ENCODE data around the gene SLCO2B1.

The SLCO2B1 gene

DNA sequence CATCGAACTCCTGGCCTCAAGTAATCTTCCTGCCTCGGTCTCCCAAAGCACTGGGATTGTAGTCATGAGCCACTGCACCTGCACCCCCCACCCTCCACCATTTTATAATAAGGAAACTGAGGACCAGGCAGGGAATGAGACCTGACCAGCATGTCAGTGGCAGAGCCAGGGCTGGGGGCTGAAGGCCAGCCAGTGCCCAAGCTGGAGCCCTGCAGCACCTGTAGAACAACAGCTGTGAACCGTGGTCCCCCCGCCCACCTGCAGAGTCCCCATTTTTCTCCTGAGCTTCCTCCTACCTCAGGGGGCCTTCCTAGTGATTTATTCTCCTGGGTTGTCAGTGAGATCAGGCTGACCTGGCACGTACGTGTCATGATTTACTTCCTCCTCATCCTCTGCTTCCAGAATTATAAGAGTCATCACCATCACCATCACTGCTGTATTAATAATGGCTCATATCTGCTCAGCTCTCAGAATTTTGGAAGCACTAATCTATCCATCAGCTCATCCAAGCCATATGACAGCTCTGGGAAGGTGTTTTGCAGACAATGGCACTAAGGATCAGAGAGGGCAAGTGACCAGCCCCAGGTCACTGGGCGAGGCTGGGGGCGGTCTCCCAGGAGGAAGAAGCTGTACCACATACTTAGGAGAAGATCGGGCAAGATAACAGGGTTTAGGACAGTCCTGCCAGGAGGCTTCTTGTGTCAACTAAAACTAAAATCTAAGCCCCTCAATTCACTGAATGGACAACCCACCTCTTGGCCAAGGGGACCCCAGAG, 5.5 kb upstream of the SLCO2B1 start:
- H3K4me1 ChIP-seq = no peaks in the 10 kb centered on the region

DNA sequence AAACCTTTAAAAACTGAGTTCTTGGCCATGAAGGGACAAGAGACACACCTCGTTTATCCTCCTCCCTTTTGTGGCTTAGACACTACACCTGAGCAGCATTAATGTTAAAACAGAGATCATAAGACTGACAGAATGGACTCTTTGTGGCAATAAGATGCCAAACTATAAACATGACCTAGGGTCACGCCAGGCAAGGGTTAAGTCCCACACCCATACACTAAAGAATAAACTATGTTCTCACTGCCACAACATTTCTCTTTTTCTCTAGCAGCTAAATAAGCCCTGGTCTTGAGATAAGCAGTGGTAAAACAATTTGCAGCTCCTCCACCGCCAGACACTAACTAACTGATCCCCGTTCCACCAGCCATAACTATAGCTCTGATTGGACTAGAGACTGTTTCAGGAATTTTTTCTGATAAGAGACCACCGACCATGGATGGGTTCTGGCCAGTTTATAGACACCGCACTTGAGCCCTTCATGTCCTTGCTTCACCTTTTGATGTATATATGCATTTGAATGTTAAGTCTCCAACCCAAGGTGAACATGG, 4.9 kb upstream of the SLCO2B1 start:
- no peaks in the 10 kb centered on the region for H3K27me3 ChIP-seq (ENCODE audit: control insufficient read depth, insufficient read depth, low read length)
- H3K4me2 ChIP-seq (ENCODE audit: low read length) = no peak overlapping the region
- no peak overlapping the region for H3K4me3 ChIP-seq (ENCODE audit: low read depth, low read length)
- no peaks in the 10 kb centered on the region for H3K9me3 ChIP-seq (ENCODE audit: control insufficient read depth, low read length)
- H3K27ac ChIP-seq = no peak overlapping the region
- TF ChIP-seq, protein P1, sequence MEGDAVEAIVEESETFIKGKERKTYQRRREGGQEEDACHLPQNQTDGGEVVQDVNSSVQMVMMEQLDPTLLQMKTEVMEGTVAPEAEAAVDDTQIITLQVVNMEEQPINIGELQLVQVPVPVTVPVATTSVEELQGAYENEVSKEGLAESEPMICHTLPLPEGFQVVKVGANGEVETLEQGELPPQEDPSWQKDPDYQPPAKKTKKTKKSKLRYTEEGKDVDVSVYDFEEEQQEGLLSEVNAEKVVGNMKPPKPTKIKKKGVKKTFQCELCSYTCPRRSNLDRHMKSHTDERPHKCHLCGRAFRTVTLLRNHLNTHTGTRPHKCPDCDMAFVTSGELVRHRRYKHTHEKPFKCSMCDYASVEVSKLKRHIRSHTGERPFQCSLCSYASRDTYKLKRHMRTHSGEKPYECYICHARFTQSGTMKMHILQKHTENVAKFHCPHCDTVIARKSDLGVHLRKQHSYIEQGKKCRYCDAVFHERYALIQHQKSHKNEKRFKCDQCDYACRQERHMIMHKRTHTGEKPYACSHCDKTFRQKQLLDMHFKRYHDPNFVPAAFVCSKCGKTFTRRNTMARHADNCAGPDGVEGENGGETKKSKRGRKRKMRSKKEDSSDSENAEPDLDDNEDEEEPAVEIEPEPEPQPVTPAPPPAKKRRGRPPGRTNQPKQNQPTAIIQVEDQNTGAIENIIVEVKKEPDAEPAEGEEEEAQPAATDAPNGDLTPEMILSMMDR (IDR thresholded peaks at IDR 0.05) = no peak
- H3K79me2 ChIP-seq = no peaks in the 10 kb centered on the region
- H3K36me3 ChIP-seq (ENCODE audit: control insufficient read depth, insufficient read depth, low read length) = no peaks in the 10 kb centered on the region
- H3K9ac ChIP-seq = no peak overlapping the region
- H2AFZ ChIP-seq = no peak overlapping the region
- H3K4me1 ChIP-seq = no peaks in the 10 kb centered on the region

More for the DNA sequence above, 5.5 kb upstream of the SLCO2B1 start:
- Histone ChIP-seq H3K4me3 (ENCODE audit: low read depth, low read length) (no peak overlapping the region), H3K27ac (no peak overlapping the region), H3K36me3 (ENCODE audit: control insufficient read depth, insufficient read depth, low read length) (no peaks in the 10 kb centered on the region), H2AFZ (no peak overlapping the region), H3K4me2 (ENCODE audit: low read length) (no peak overlapping the region), H3K9ac (no peak overlapping the region), H3K9me3 (ENCODE audit: control insufficient read depth, low read length) (no peaks in the 10 kb centered on the region), H3K79me2 (no peaks in the 10 kb centered on the region), H3K27me3 (ENCODE audit: control insufficient read depth, insufficient read depth, low read length) (no peaks in the 10 kb centered on the region)
- TF ChIP-seq, protein P1 (IDR thresholded peaks at IDR 0.05) = no peak

DNA sequence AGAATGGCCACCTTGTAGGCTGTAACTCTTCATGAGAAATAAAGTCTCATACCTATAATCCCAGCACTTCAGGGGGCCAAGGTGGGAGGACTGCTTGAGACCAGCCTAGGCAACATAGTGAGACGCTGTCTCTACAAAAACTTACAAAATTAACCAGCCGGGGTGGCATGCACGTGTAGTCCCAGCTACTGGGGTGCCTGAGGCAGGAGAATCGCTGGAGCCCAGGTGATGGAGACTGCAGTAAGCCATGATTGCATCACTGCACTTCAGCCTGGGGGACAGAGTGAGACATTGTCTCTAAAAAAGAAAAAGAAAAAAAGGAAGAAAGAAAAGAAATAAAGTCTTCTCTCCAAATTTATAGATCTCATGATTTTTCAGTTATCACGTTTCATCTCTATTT, 4.2 kb upstream of the SLCO2B1 start:
- no peaks in the 10 kb centered on the region for H3K79me2 ChIP-seq
- no peak overlapping the region for H2AFZ ChIP-seq
- H3K4me1 ChIP-seq = no peaks in the 10 kb centered on the region
- H3K36me3 ChIP-seq (ENCODE audit: control insufficient read depth, insufficient read depth, low read length) = no peaks in the 10 kb centered on the region
- H3K9me3 ChIP-seq (ENCODE audit: control insufficient read depth, low read length) = no peaks in the 10 kb centered on the region
- no peak overlapping the region for H3K27ac ChIP-seq
- H3K4me3 ChIP-seq (ENCODE audit: low read depth, low read length) = no peak overlapping the region
- no peak overlapping the region for H3K9ac ChIP-seq
- no peaks in the 10 kb centered on the region for H3K27me3 ChIP-seq (ENCODE audit: control insufficient read depth, insufficient read depth, low read length)
- H3K4me2 ChIP-seq (ENCODE audit: low read length) = no peak overlapping the region
- TF ChIP-seq, protein P1 (IDR thresholded peaks at IDR 0.05) = no peak

DNA sequence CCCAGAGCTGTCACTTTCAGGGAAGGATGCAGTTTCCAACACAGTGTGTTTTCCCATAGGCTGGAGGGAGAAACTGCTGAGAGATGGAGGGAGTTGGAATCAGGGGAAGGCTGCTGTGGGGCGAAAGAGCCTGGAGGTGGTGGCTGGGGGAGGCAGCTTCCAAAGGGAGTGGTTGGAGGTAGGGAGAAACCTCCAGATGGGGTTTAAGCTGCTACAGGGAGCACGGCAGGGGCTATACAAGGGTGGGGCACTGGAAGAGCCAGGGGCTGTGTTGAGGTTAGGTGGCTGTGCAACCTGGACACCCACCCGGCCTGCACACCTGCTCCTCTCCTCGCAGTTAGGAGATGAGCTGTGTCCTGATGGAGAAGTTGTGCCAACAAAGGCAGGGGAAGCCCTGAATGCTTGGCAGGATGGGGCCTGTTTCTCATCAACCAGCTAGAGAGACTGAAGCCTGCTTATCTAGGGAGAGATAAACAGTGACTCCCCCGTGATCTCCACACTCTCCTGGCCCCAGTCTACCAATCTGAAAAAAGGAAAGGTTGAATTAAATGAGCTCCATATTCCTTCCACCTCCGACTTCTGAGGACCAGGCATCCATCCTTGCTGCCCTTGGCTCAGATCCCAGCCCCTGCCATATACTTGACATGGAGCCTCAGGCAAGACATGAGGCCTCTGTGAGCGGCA, 3.6 kb upstream of the SLCO2B1 start:
- Histone ChIP-seq H3K27ac (no peak overlapping the region), H3K27me3 (ENCODE audit: control insufficient read depth, insufficient read depth, low read length) (no peaks in the 10 kb centered on the region), H2AFZ (no peak overlapping the region), H3K9ac (no peak overlapping the region), H3K36me3 (ENCODE audit: control insufficient read depth, insufficient read depth, low read length) (no peaks in the 10 kb centered on the region), H3K4me2 (ENCODE audit: low read length) (no peak overlapping the region), H3K9me3 (ENCODE audit: control insufficient read depth, low read length) (no peaks in the 10 kb centered on the region), H3K79me2 (no peaks in the 10 kb centered on the region), H3K4me1 (no peaks in the 10 kb centered on the region), H3K4me3 (ENCODE audit: low read depth, low read length) (no peak overlapping the region)
- TF ChIP-seq, protein P1 (IDR thresholded peaks at IDR 0.05) = no peak
